Measurements from ENCODE around the gene KNCN. TPM values are rescaled to one million over a fixed set of nuclear protein-coding genes. Genes with fewer than 3 reads are reported as not detected.

KNCN gene
- total RNA-seq, 3 donors from 2014 or later, result not detected

GRCh38 chr1:46554597-46555381, 3.3 kb upstream of the KNCN start:
- intact Hi-C loops (cut with DNase I; ENCODE audit: low total_unique reads), result no loop called here
- H3K4me3 ChIP-seq, result no peak overlapping the region
- no peak overlapping the region for H3K27ac ChIP-seq
- no peaks in the 10 kb centered on the region for H3K36me3 ChIP-seq
- no peaks in the 10 kb centered on the region for H3K9me3 ChIP-seq
- H3K4me1 ChIP-seq, result no peaks in the 10 kb centered on the region
- H3K27me3 ChIP-seq, result peaks cover 0 to 8% of the 10 kb centered on the region in 2 donors
- no peak for DNase-seq (ENCODE audit: low spot score in 2 of 2)
- TF ChIP-seq POLR2A (IDR thresholded peaks at IDR 0.05), result no peak
- TF ChIP-seq POLR2AphosphoS5 (IDR thresholded peaks at IDR 0.05), result no peak
- TF ChIP-seq, protein P1, sequence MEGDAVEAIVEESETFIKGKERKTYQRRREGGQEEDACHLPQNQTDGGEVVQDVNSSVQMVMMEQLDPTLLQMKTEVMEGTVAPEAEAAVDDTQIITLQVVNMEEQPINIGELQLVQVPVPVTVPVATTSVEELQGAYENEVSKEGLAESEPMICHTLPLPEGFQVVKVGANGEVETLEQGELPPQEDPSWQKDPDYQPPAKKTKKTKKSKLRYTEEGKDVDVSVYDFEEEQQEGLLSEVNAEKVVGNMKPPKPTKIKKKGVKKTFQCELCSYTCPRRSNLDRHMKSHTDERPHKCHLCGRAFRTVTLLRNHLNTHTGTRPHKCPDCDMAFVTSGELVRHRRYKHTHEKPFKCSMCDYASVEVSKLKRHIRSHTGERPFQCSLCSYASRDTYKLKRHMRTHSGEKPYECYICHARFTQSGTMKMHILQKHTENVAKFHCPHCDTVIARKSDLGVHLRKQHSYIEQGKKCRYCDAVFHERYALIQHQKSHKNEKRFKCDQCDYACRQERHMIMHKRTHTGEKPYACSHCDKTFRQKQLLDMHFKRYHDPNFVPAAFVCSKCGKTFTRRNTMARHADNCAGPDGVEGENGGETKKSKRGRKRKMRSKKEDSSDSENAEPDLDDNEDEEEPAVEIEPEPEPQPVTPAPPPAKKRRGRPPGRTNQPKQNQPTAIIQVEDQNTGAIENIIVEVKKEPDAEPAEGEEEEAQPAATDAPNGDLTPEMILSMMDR (IDR thresholded peaks at IDR 0.05), result no peak

- no peak overlapping the region for H3K4me3 ChIP-seq
- intact Hi-C loops (cut with DNase I; ENCODE audit: low total_unique reads), result no loop called here
Measured at GRCh38 chr1:46554236-46554596, 2.8 kb upstream of the KNCN start.

DNA sequence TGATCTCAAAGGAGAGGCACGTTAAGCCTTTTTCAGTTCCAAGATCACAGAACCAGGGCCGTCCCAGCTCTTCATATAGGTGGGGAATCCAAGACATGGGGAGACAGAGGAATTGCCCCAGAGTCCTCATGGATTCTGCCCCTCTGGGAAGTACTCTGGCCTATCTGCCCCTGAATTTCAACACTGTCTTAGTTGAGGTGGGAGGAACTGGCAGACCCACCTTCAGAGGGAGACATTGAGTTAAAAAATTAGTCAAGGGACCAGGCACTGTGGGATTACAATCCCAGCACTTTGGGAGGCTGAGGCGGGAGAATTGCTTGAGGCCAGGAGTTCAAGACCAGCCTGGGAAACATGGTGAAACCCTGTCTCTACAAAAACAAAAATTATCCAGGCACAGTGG, 2.1 kb upstream of the KNCN start:
- TF ChIP-seq, protein P1 (IDR thresholded peaks at IDR 0.05), result no peak
- TF ChIP-seq POLR2A (IDR thresholded peaks at IDR 0.05) (no peak), POLR2AphosphoS5 (IDR thresholded peaks at IDR 0.05) (no peak)

More at GRCh38 chr1:46554236-46554596, 2.8 kb upstream of the KNCN start:
- H3K9me3 ChIP-seq, result no peaks in the 10 kb centered on the region
- no peaks in the 10 kb centered on the region for H3K36me3 ChIP-seq
- TF ChIP-seq POLR2A (IDR thresholded peaks at IDR 0.05) (no peak), POLR2AphosphoS5 (IDR thresholded peaks at IDR 0.05) (no peak)
- TF ChIP-seq, protein P1 (IDR thresholded peaks at IDR 0.05), result no peak
- DNase-seq (ENCODE audit: low spot score in 2 of 2), result no peak
- no peaks in the 10 kb centered on the region for H3K4me1 ChIP-seq
- H3K27ac ChIP-seq, result no peak overlapping the region
- H3K27me3 ChIP-seq, result peaks cover 0 to 8% of the 10 kb centered on the region in 2 donors

DNA sequence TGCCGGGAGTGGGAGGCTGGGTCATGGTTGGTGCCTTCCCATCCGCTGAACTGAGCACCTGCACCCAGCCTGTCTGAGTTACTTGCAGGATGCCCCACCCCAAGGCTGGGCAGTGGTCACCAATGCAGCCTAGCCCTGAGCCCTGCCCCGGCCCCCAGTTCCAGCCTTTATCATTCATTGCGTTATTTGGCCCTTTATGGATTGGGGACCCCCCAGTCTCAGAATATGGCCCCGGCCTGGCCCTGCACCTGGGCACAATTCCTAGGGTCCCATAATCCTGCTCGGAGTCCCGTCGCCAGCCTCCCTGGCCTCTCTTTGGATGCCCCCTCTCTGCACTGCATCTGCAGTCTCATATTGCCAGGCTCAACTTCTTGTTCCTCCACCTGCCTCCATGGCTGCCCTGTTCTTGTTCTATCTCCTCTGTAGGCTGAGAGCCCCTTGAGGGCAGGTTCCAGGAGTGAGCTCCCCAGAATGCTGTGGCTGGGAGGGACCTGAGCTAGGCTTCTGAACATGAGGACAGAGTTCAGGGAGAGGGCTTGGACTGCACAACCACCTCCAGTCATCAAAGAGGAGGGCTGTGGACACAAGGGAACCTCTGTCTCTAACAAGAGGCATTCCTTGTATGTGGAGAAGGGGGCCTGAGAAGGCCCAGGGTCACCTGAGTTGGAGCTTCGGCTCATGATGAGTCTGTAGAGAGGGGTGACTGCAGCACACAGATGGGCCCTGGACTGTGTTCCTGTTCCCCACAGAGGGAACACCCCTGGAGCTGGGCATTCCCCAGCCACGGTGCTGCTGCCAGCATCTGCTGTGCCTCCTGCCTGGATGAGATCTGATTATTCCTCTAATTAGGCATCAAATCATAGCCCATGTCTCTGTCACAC, 1.1 kb upstream of the KNCN start:
- no peaks in the 10 kb centered on the region for H3K36me3 ChIP-seq
- intact Hi-C loops (cut with DNase I; ENCODE audit: low total_unique reads), result no loop called here
- no peak overlapping the region for H3K4me3 ChIP-seq
- TF ChIP-seq, protein P1 (IDR thresholded peaks at IDR 0.05), result no peak
- TF ChIP-seq POLR2AphosphoS5 (IDR thresholded peaks at IDR 0.05), result no peak
- no peak for TF ChIP-seq POLR2A (IDR thresholded peaks at IDR 0.05)
- no peak for DNase-seq (ENCODE audit: low spot score in 2 of 2)
- no peak overlapping the region for H3K27ac ChIP-seq
- no peaks in the 10 kb centered on the region for H3K9me3 ChIP-seq
- no peaks in the 10 kb centered on the region for H3K4me1 ChIP-seq
- H3K27me3 ChIP-seq, result peaks cover 0 to 11% of the 10 kb centered on the region in 2 donors

More for the DNA sequence above, 2.1 kb upstream of the KNCN start:
- Histone ChIP-seq H3K27ac (no peak overlapping the region), H3K4me3 (no peak overlapping the region), H3K4me1 (no peaks in the 10 kb centered on the region), H3K27me3 (peaks cover 0 to 10% of the 10 kb centered on the region in 2 donors), H3K36me3 (no peaks in the 10 kb centered on the region), H3K9me3 (no peaks in the 10 kb centered on the region)
- intact Hi-C loops (cut with DNase I; ENCODE audit: low total_unique reads), result no loop called here
- DNase-seq (ENCODE audit: low spot score in 2 of 2), result no peak

Data from breast epithelium (tissue), 4 donors.